ENCODE measurements around the gene FAM124A.

Gene FAM124A

GRCh38 chr13:51230477-51231105 lies 8.4 kb downstream of the FAM124A start:
- Histone ChIP-seq H3K4me2 (ENCODE audit: insufficient read depth, low read length) (no peak overlapping the region), H3K9ac (ENCODE audit: low read depth, low read length) (no peak overlapping the region), H3K4me3 (ENCODE audit: low read depth in 1 of 2, low read length in 2 of 2) (no peak overlapping the region), H3K27me3 (ENCODE audit: insufficient read depth, low read length, poor library complexity) (peaks cover 20% of the 10 kb centered on the region), H4K20me1 (ENCODE audit: insufficient read depth, low read length) (no peaks in the 10 kb centered on the region), H3K79me2 (ENCODE audit: insufficient read depth, low read length) (no peaks in the 10 kb centered on the region), H3K4me1 (ENCODE audit: insufficient read depth, low read length) (no peaks in the 10 kb centered on the region), H2AFZ (ENCODE audit: low read depth, low read length) (no peak overlapping the region), H3K9me3 (ENCODE audit: insufficient read depth, low read length, severe bottlenecking) (no peaks in the 10 kb centered on the region), H3K36me3 (ENCODE audit: insufficient read depth, low read length) (no peaks in the 10 kb centered on the region), H3K27ac (ENCODE audit: low read length) (no peak overlapping the region)
- no peak for DNase-seq
- TF ChIP-seq EZH2 (IDR thresholded peaks at IDR 0.05; ENCODE audit: borderline replicate concordance, low read depth, low read length, severe bottlenecking) = no peak
- no peak for TF ChIP-seq CTCF (IDR thresholded peaks at IDR 0.05; ENCODE audit: borderline replicate concordance, extremely low read depth, low read length, poor library complexity, severe bottlenecking)
- no peak for ATAC-seq (ENCODE audit: insufficient read depth, low read depth)

- no peak for DNase-seq
- Histone ChIP-seq H3K4me1 (ENCODE audit: insufficient read depth, low read length) (no peaks in the 10 kb centered on the region), H3K36me3 (ENCODE audit: insufficient read depth, low read length) (no peaks in the 10 kb centered on the region)
Observed at GRCh38 chr13:51231456-51231855, 9.3 kb downstream of the FAM124A start.

GRCh38 chr13:51232328-51232727 lies 10.1 kb downstream of the FAM124A start:
- H3K36me3 ChIP-seq (ENCODE audit: insufficient read depth, low read length) = no peaks in the 10 kb centered on the region
- H3K9me3 ChIP-seq (ENCODE audit: insufficient read depth, low read length, severe bottlenecking) = no peaks in the 10 kb centered on the region
- TF ChIP-seq EZH2 (IDR thresholded peaks at IDR 0.05; ENCODE audit: borderline replicate concordance, low read depth, low read length, severe bottlenecking) (no peak), CTCF (IDR thresholded peaks at IDR 0.05; ENCODE audit: borderline replicate concordance, extremely low read depth, low read length, poor library complexity, severe bottlenecking) (no peak)
- H3K4me3 ChIP-seq (ENCODE audit: low read depth in 1 of 2, low read length in 2 of 2) = no peak overlapping the region
- no peak overlapping the region for H3K27ac ChIP-seq (ENCODE audit: low read length)
- peaks cover 13% of the 10 kb centered on the region for H3K27me3 ChIP-seq (ENCODE audit: insufficient read depth, low read length, poor library complexity)
- ATAC-seq (ENCODE audit: insufficient read depth, low read depth) (no peak), DNase-seq (no peak)
- no peak overlapping the region for H3K9ac ChIP-seq (ENCODE audit: low read depth, low read length)
- no peaks in the 10 kb centered on the region for H3K79me2 ChIP-seq (ENCODE audit: insufficient read depth, low read length)
- H3K4me1 ChIP-seq (ENCODE audit: insufficient read depth, low read length) = no peaks in the 10 kb centered on the region
- H4K20me1 ChIP-seq (ENCODE audit: insufficient read depth, low read length) = no peaks in the 10 kb centered on the region
- H3K4me2 ChIP-seq (ENCODE audit: insufficient read depth, low read length) = no peak overlapping the region
- H2AFZ ChIP-seq (ENCODE audit: low read depth, low read length) = no peak overlapping the region

More at GRCh38 chr13:51231456-51231855, 9.3 kb downstream of the FAM124A start:
- H3K4me3 ChIP-seq (ENCODE audit: low read depth in 1 of 2, low read length in 2 of 2) = no peak overlapping the region
- TF ChIP-seq CTCF (IDR thresholded peaks at IDR 0.05; ENCODE audit: borderline replicate concordance, extremely low read depth, low read length, poor library complexity, severe bottlenecking) (no peak), EZH2 (IDR thresholded peaks at IDR 0.05; ENCODE audit: borderline replicate concordance, low read depth, low read length, severe bottlenecking) (no peak)
- no peak overlapping the region for H3K9ac ChIP-seq (ENCODE audit: low read depth, low read length)
- H2AFZ ChIP-seq (ENCODE audit: low read depth, low read length) = no peak overlapping the region
- no peak overlapping the region for H3K4me2 ChIP-seq (ENCODE audit: insufficient read depth, low read length)
- no peak overlapping the region for H3K27ac ChIP-seq (ENCODE audit: low read length)
- peaks cover 15% of the 10 kb centered on the region for H3K27me3 ChIP-seq (ENCODE audit: insufficient read depth, low read length, poor library complexity)
- no peaks in the 10 kb centered on the region for H4K20me1 ChIP-seq (ENCODE audit: insufficient read depth, low read length)
- no peaks in the 10 kb centered on the region for H3K9me3 ChIP-seq (ENCODE audit: insufficient read depth, low read length, severe bottlenecking)
- no peak for ATAC-seq (ENCODE audit: insufficient read depth, low read depth)
- no peaks in the 10 kb centered on the region for H3K79me2 ChIP-seq (ENCODE audit: insufficient read depth, low read length)
